B cell (primary cell): ENCODE measurements around the gene FMC1. TPM values are rescaled to one million over a fixed set of nuclear protein-coding genes. Genes with fewer than 3 reads are reported as not detected.

Source experiments
- ATAC-seq: fragments of 200-7000 bp; cut with Tn5 transposase; one replicate; pipeline ENCODE4 v1.10.0; 2021; ENCODE audit warnings: low read depth, mild to moderate bottlenecking, moderate number of reproducible peaks, moderate library complexity
- CTCF ChIA-PET: fragments of 350-600 bp; sonication (Branson Sonifier 250); formaldehyde crosslinking; loops from one replicate; lab custom pipeline; 2021; ENCODE audit warnings: antibody characterized with exemption, inconsistent platforms; lab: Charles Lee
- POLR2A ChIA-PET: fragments of 350-600 bp; sonication (Branson Sonifier 250); formaldehyde crosslinking; loops from one replicate; lab custom pipeline; 2021; ENCODE audit warnings: antibody characterized with exemption; lab: Charles Lee
- DNase-seq: peaks from one replicate; pipeline ENCODE4 v3.0.0; 2013
- H2AFZ ChIP-seq: 2 replicates; pipeline ENCODE4 v1.6.1; 2012; ENCODE audit warnings: mild to moderate bottlenecking, low read depth, low read length; ENCODE audit not compliant: insufficient read depth, poor library complexity, severe bottlenecking
- H3K27ac ChIP-seq, 2 donors: 1 replicate in 1 of 2; 2 replicates in 1 of 2; pipeline ENCODE4 v1.5.1; 2012 to 2013; ENCODE audit warnings: low read length in 2 of 2, mild to moderate bottlenecking in 2 of 2, moderate library complexity in 1 of 2
- H3K27me3 ChIP-seq, 4 experiments: fragments of 200-600 bp in 1 of 4; sonication (generic) in 1 of 4; replicated peaks in 1 of 4; 1 replicate in 2 of 4; 2 replicates in 2 of 4; pipeline versions ENCODE4 v1.6.1 to v1.7.0; 2013 to 2016; ENCODE audit warnings: low read length in 3 of 4, mild to moderate bottlenecking in 2 of 4, mixed read lengths in 1 of 4, moderate library complexity in 1 of 4; ENCODE audit not compliant: insufficient read depth in 4 of 4, control insufficient read depth in 3 of 4; ENCODE audit errors: control extremely low read depth in 1 of 4
- H3K36me3 ChIP-seq, 2 experiments: replicated peaks in 1 of 2; 1 replicate in 1 of 2; 2 replicates in 1 of 2; pipeline versions ENCODE4 v1.6.1 to v1.7.1; 2013; ENCODE audit warnings: low read length in 1 of 2; ENCODE audit not compliant: insufficient read depth in 2 of 2, control insufficient read depth in 1 of 2; ENCODE audit errors: control extremely low read depth in 1 of 2, extremely low read depth in 1 of 2
- H3K4me1 ChIP-seq, 2 donors: fragments of 200-600 bp in 1 of 2; sonication (generic) in 1 of 2; 1 replicate in 1 of 2; 2 replicates in 1 of 2; pipeline versions ENCODE4 v1.5.1 to v1.6.1; 2013 to 2017; ENCODE audit warnings: low read length in 2 of 2; ENCODE audit not compliant: control insufficient read depth in 2 of 2, insufficient read depth in 2 of 2
- H3K4me2 ChIP-seq: replicated peaks from 2 replicates; pipeline ENCODE3; 2012; ENCODE audit warnings: mild to moderate bottlenecking, low read depth, low read length; ENCODE audit not compliant: poor library complexity, severe bottlenecking
- H3K4me3 ChIP-seq, 5 experiments: fragments of 200-600 bp in 1 of 5; sonication (generic) in 1 of 5; 1 replicate in 3 of 5; 2 replicates in 2 of 5; pipeline versions ENCODE4 v1.5.1 to v1.7.0; 2011 to 2016; ENCODE audit warnings: low read length in 4 of 5, mild to moderate bottlenecking in 4 of 5, low read depth in 2 of 5, control low read depth in 1 of 5, moderate library complexity in 1 of 5; ENCODE audit not compliant: insufficient read depth in 1 of 5; ENCODE audit errors: control extremely low read depth in 1 of 5, extremely low read depth in 1 of 5
- H3K79me2 ChIP-seq: fragments of 200-600 bp; sonication (generic); one replicate; pipeline ENCODE4 v1.6.0; 2016; ENCODE audit warnings: low read length; ENCODE audit not compliant: control insufficient read depth, insufficient read depth
- H3K9ac ChIP-seq: fragments of 200-600 bp; sonication (generic); 2 replicates; pipeline ENCODE4 v1.6.1; 2017; ENCODE audit warnings: mild to moderate bottlenecking, low read length, moderate library complexity
- H3K9me3 ChIP-seq, 3 donors: one replicate each; pipeline versions ENCODE4 v1.6.1 to v1.7.1; 2013; ENCODE audit warnings: low read length in 2 of 3; ENCODE audit not compliant: control insufficient read depth in 2 of 3, insufficient read depth in 1 of 3; ENCODE audit errors: control extremely low read depth in 1 of 3
- H4K20me1 ChIP-seq: 2 replicates; pipeline ENCODE4 v1.6.0; 2012; ENCODE audit warnings: mild to moderate bottlenecking, low read length; ENCODE audit not compliant: insufficient read depth, control insufficient read depth, poor library complexity, severe bottlenecking
- H3K27ac Mint-ChIP-seq: one replicate; pipeline ENCODE4 v1.8.0; 2021; ENCODE audit warnings: mixed read lengths
- H3K27me3 Mint-ChIP-seq: one replicate; pipeline ENCODE4 v1.8.0; 2021; ENCODE audit warnings: mixed read lengths
- H3K4me1 Mint-ChIP-seq: one replicate; pipeline ENCODE4 v1.8.0; 2021; ENCODE audit warnings: mixed read lengths
- H3K4me3 Mint-ChIP-seq: one replicate; pipeline ENCODE4 v1.8.0; 2021; ENCODE audit warnings: mixed read lengths
- H3K9me3 Mint-ChIP-seq: one replicate; pipeline ENCODE4 v1.8.0; 2022; ENCODE audit warnings: mixed read lengths; ENCODE audit not compliant: insufficient read depth
- EZH2 ChIP-seq: IDR thresholded peaks from 2 replicates; pipeline ENCODE4 v1.6.1; 2012; ENCODE audit warnings: borderline replicate concordance, low read depth, mild to moderate bottlenecking, moderate library complexity, low read length; ENCODE audit not compliant: insufficient read depth, poor library complexity, severe bottlenecking
- WGBS: methylation state at CpG from one replicate; pipeline ENCODE4 v1.1.5; 2013; ENCODE audit warnings: missing lambda C conversion rate; ENCODE audit not compliant: insufficient coverage; 5-methylcytosine and 5-hydroxymethylcytosine counted together
- intact Hi-C: fragments of 100-400 bp; cut with micrococcal nuclease; formaldehyde crosslinking; loops from one replicate; pipeline ENCODE4 v1.10.0; 2022
- polyA plus RNA-seq: library from polyadenylated mRNA; depleted of rRNA; stranded (reverse); fragments of >200 nt; gene quantifications from 2 replicates; pipeline ENCODE4 v1.2.3, GENCODE V29; 2012
- total RNA-seq, 2 donors: library from RNA; stranded (reverse); fragments of 120-200 nt in 1 of 2; gene quantifications; 1 replicate in 1 of 2; 2 replicates in 1 of 2; pipeline versions ENCODE4 v1.2.3 to v1.2.4, GENCODE V29; 2013 to 2022
- TF ChIP-seq, protein P1 (sequence below): fragments of 200-600 bp; IDR thresholded peaks from one replicate; pipeline ENCODE4 v1.8.0; 2022; ENCODE audit warnings: antibody characterized with exemption, mild to moderate bottlenecking

FMC1 gene
- total and polyA plus RNA-seq, 2 donors (not counting 1 experiment from before 2014, with no cell fraction given) = 5.3 to 18.3 TPM

- Histone ChIP-seq H3K9me3 (no peaks in the 10 kb centered on the region), H3K36me3 (peaks cover 0 to 5% of the 10 kb centered on the region in 2 experiments), H3K9ac (peak within 1 kb of the TSS; percentile 95), H3K4me2 (peak within 1 kb of the TSS; percentile 87), H3K79me2 (peaks cover 48% of the 10 kb centered on the region), H4K20me1 (peaks cover 29% of the 10 kb centered on the region), H3K27me3 (no peaks in the 10 kb centered on the region), H3K4me3 (peak within 1 kb of the TSS; percentile 91 to 96 (median 96)), H2AFZ (peak within 1 kb of the TSS; percentile 90), H3K27ac (peak within 1 kb of the TSS; percentile 98 to 99), H3K4me1 (peaks cover 7 to 24% of the 10 kb centered on the region in 2 donors)
- ATAC-seq (peak; percentile 77), DNase-seq (peak; percentile 99)
- intact Hi-C loops = loop anchor here (1.0 to 5.0 kb wide), 5 partner anchors 19 to 1357 kb away; partner anchors contain the start of genes CREB3L2 and UBN2
- TF ChIP-seq, protein P1, sequence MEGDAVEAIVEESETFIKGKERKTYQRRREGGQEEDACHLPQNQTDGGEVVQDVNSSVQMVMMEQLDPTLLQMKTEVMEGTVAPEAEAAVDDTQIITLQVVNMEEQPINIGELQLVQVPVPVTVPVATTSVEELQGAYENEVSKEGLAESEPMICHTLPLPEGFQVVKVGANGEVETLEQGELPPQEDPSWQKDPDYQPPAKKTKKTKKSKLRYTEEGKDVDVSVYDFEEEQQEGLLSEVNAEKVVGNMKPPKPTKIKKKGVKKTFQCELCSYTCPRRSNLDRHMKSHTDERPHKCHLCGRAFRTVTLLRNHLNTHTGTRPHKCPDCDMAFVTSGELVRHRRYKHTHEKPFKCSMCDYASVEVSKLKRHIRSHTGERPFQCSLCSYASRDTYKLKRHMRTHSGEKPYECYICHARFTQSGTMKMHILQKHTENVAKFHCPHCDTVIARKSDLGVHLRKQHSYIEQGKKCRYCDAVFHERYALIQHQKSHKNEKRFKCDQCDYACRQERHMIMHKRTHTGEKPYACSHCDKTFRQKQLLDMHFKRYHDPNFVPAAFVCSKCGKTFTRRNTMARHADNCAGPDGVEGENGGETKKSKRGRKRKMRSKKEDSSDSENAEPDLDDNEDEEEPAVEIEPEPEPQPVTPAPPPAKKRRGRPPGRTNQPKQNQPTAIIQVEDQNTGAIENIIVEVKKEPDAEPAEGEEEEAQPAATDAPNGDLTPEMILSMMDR = no peak
- TF ChIP-seq EZH2 = no peak
- CTCF ChIA-PET = interaction anchor here (1.2 to 2.5 kb wide), 3 partner anchors 17 to 128 kb away, joined by 3 to 16 read pairs (median 8); partner anchors contain the start of genes FMC1 and UBN2
- WGBS = under 1% methylated on average over 97 of the region's 98 CpGs
- H3K4me1 Mint-ChIP-seq = peaks cover 39% of the 10 kb centered on the region
- no peaks in the 10 kb centered on the region for H3K9me3 Mint-ChIP-seq
- no peaks in the 10 kb centered on the region for H3K27me3 Mint-ChIP-seq
- POLR2A ChIA-PET = interaction anchor here (0.6 to 1.7 kb wide), 10 partner anchors 15 to 1314 kb away, joined by 3 to 28 read pairs (median 3); partner anchors contain the start of gene FMC1
- peak within 1 kb of the TSS; percentile 100 for H3K27ac Mint-ChIP-seq
- H3K4me3 Mint-ChIP-seq = peak within 1 kb of the TSS; percentile 99
Observed at GRCh38 chr7:139359366-139360209, 18.5 kb downstream of the FMC1 start, which contains the start of gene LUC7L2. Gene LUC7L2 (plus strand): TSS chr7:139359894. CDS start chr7:139360262, 368 bp downstream.
